ENCODE measurements around the gene STAB2.

The STAB2 gene

GRCh38 chr12:103812789-103813188 lies 225.7 kb downstream of the STAB2 start:
- no peak for FAIRE-seq

- no peak for FAIRE-seq
Measured at GRCh38 chr12:103813426-103813825, 226.4 kb downstream of the STAB2 start.

GRCh38 chr12:103813949-103814348 lies 226.9 kb downstream of the STAB2 start:
- FAIRE-seq, result no peak

- no peak for FAIRE-seq
Measured at GRCh38 chr12:103814436-103814835, 227.4 kb downstream of the STAB2 start.
